HepG2 (cell line): ENCODE measurements around the gene MSI2. TPM values are rescaled to one million over a fixed set of nuclear protein-coding genes. Genes with fewer than 3 reads are reported as not detected.

ENCODE experiments used
- AFF4 ChIP-seq: sonication (generic); formaldehyde crosslinking; IDR thresholded peaks from 2 replicates; pipeline ENCODE4 v1.4.0; 2020; ENCODE audit warnings: missing genetic modification reagents
- AKAP8 ChIP-seq: sonication (generic); formaldehyde crosslinking; IDR thresholded peaks from 2 replicates; pipeline ENCODE4 v1.5.1; 2020; ENCODE audit warnings: mild to moderate bottlenecking, missing genetic modification reagents
- ARNTL ChIP-seq: sonication (generic); formaldehyde crosslinking; IDR thresholded peaks from 2 replicates; pipeline ENCODE4 v1.4.0; 2020; ENCODE audit warnings: mild to moderate bottlenecking, missing genetic modification reagents
- BRCA1 ChIP-seq: sonication (generic); formaldehyde crosslinking; IDR thresholded peaks from 2 replicates; pipeline ENCODE4 v1.4.0; 2020; ENCODE audit warnings: missing genetic modification reagents
- FOXM1 ChIP-seq: sonication (generic); formaldehyde crosslinking; IDR thresholded peaks from 2 replicates; pipeline ENCODE4 v1.5.0; 2020; ENCODE audit warnings: missing genetic modification reagents
- IRX3 ChIP-seq: sonication (generic); formaldehyde crosslinking; IDR thresholded peaks from 2 replicates; pipeline ENCODE4 v1.8.1; 2023; ENCODE audit warnings: mild to moderate bottlenecking, low read depth, missing genetic modification reagents, borderline replicate concordance
- LBX2 ChIP-seq: sonication (generic); formaldehyde crosslinking; IDR thresholded peaks from 2 replicates; pipeline ENCODE4 v1.5.0; 2020; ENCODE audit warnings: missing genetic modification reagents, mild to moderate bottlenecking, borderline replicate concordance
- NBN ChIP-seq: fragments of 450-650 bp; conservative IDR thresholded peaks from 2 replicates; pipeline ENCODE4 v1.6.1; 2017
- NFYB ChIP-seq: sonication (generic); formaldehyde crosslinking; IDR thresholded peaks from 2 replicates; pipeline ENCODE4 v1.4.0; 2020; ENCODE audit warnings: missing genetic modification reagents
- SMYD3 ChIP-seq: sonication (generic); formaldehyde crosslinking; IDR thresholded peaks from 2 replicates; pipeline ENCODE4 v1.8.1; 2023; ENCODE audit warnings: mild to moderate bottlenecking, missing genetic modification reagents
- SP1 ChIP-seq, 2 experiments: fragments of 450-650 bp in 1 of 2; sonication (generic) in 1 of 2; formaldehyde crosslinking in 1 of 2; IDR thresholded peaks; 2 replicates each; pipeline versions ENCODE4 v1.4.0 to v1.6.1; 2016 to 2020; ENCODE audit warnings: missing genetic modification reagents in 1 of 2
- TBP ChIP-seq: sonication (generic); formaldehyde crosslinking; IDR thresholded peaks from 2 replicates; pipeline ENCODE4 v1.5.0; 2020; ENCODE audit warnings: missing genetic modification reagents
- TRIM22 ChIP-seq: fragments of 450-650 bp; IDR thresholded peaks from 2 replicates; pipeline ENCODE4 v1.6.1; 2017
- ZBTB44 ChIP-seq: sonication (generic); formaldehyde crosslinking; IDR thresholded peaks from 2 replicates; pipeline ENCODE4 v1.4.0; 2020; ENCODE audit warnings: missing genetic modification reagents
- ZBTB7A ChIP-seq: sonication (generic); formaldehyde crosslinking; IDR thresholded peaks from 2 replicates; pipeline ENCODE4 v1.8.0; 2022; ENCODE audit warnings: mild to moderate bottlenecking, missing genetic modification reagents
- ZFP41 ChIP-seq: sonication (generic); formaldehyde crosslinking; IDR thresholded peaks from 2 replicates; pipeline ENCODE4 v1.4.0; 2020; ENCODE audit warnings: mild to moderate bottlenecking, missing genetic modification reagents, borderline replicate concordance
- ZNF251 ChIP-seq: sonication (generic); formaldehyde crosslinking; IDR thresholded peaks from 2 replicates; pipeline ENCODE4 v1.9.0; 2021; ENCODE audit warnings: mild to moderate bottlenecking, missing genetic modification reagents
- ZNF350 ChIP-seq: sonication (generic); formaldehyde crosslinking; IDR thresholded peaks from 2 replicates; pipeline ENCODE4 v1.4.0; 2020; ENCODE audit warnings: mild to moderate bottlenecking, low read depth, missing genetic modification reagents, borderline replicate concordance
- ZNF383 ChIP-seq: sonication (generic); formaldehyde crosslinking; IDR thresholded peaks from 2 replicates; pipeline ENCODE4 v1.4.0; 2020; ENCODE audit warnings: missing genetic modification reagents, mild to moderate bottlenecking, borderline replicate concordance
- ZNF776 ChIP-seq: sonication (generic); formaldehyde crosslinking; IDR thresholded peaks from 2 replicates; pipeline ENCODE4 v1.4.0; 2020; ENCODE audit warnings: mild to moderate bottlenecking, missing genetic modification reagents
- polyA plus RNA-seq, 8 experiments: library from polyadenylated mRNA; depleted of rRNA in 3 of 8; stranded (reverse) in 7 of 8; unstranded in 1 of 8; fragments of >200 nt; fragmentation: Illumina TruSeq in 4 of 8; extraction: Trizol in 4 of 8; gene quantifications; 2 replicates each; pipeline versions ENCODE4 v1.2.1 to v1.2.3, GENCODE V29; 2011 to 2016; ENCODE audit warnings: low read depth in 4 of 8, missing spikeins in 1 of 8, mixed read lengths in 1 of 8; ENCODE audit not compliant: insufficient read depth in 1 of 8
- total RNA-seq, 5 experiments: library from RNA; depleted of rRNA; stranded (reverse); fragments of >200 nt; fragmentation: Illumina TruSeq; extraction: Trizol; gene quantifications; 2 replicates each; pipeline ENCODE4 v1.2.3, GENCODE V29; 2016; ENCODE audit warnings: low read depth in 1 of 5

The MSI2 gene
- total and polyA plus RNA-seq, 2 of the 13 experiments (the other 11 are each of a cell fraction or from before 2014, with no cell fraction given) = 77.5 to 78.4 TPM

- TF ChIP-seq ZBTB7A (CRISPR knock-in tag) (0 out of 2 replicates have a peak, but pooled peaks have one; percentile 11), ZNF383 (no peak), LBX2 (CRISPR knock-in tag) (no peak), ZFP41 (CRISPR knock-in tag) (no peak), NFYB (no peak), ZBTB44 (CRISPR knock-in tag) (no peak), FOXM1 (CRISPR knock-in tag) (no peak), SMYD3 (CRISPR knock-in tag) (0 out of 2 replicates have a peak, but pooled peaks have one; percentile 70), ARNTL (CRISPR knock-in tag) (no peak), NBN (no peak), ZNF251 (no peak), ZNF350 (peak; percentile 76), BRCA1 (CRISPR knock-in tag) (no peak), SP1 (IDR thresholded peaks at IDR 0.05) (no peak), SP1 (CRISPR knock-in tag; IDR thresholded peaks at IDR 0.05) (no peak; the same call in 1 of the 2 replicates), TRIM22 (no peak), AKAP8 (no peak), ZNF776 (CRISPR knock-in tag) (no peak), TBP (CRISPR knock-in tag) (no peak), AFF4 (CRISPR knock-in tag) (no peak), IRX3 (CRISPR knock-in tag) (no peak)
These were observed 13.1 kb upstream of the MSI2 start (continued) for GRCh38 chr17:57243171-57243622.
